ENCODE data around the gene DNAJC4.

The DNAJC4 gene

GRCh38 chr11:64192434-64192833 is 37.9 kb upstream of the DNAJC4 start:
- Histone ChIP-seq H2BK5ac (ENCODE audit: low read length) (no peak overlapping the region), H3K27ac (replicated peaks; ENCODE audit: low read length) (no peak overlapping the region), H2AK5ac (ENCODE audit: low read depth, low read length) (no peak overlapping the region), H3K4me1 (ENCODE audit: control insufficient read depth in 2 of 2, insufficient read depth in 1 of 2, low read depth in 1 of 2, low read length in 2 of 2) (no peaks in the 10 kb centered on the region), H3K4ac (ENCODE audit: low read length) (no peak overlapping the region), H3K18ac (ENCODE audit: low read length) (no peak overlapping the region), H3K9me3 (replicated peaks in 1 of 2; ENCODE audit: control insufficient read depth in 2 of 2, insufficient read depth in 1 of 2, low read depth in 1 of 2, low read length in 2 of 2) (peaks cover 0 to 2% of the 10 kb centered on the region in 2 donors), H2AFZ (ENCODE audit: low read length) (no peak overlapping the region), H3K23ac (ENCODE audit: low read depth, low read length, poor library complexity) (no peak overlapping the region), H4K91ac (ENCODE audit: low read depth, low read length, poor library complexity) (no peak overlapping the region), H3K4me3 (ENCODE audit: low read length in 2 of 2) (no peak overlapping the region), H3K27me3 (ENCODE audit: control insufficient read depth in 3 of 3, insufficient read depth in 3 of 3, low read depth in 1 of 3, low read length in 3 of 3) (no peaks in the 10 kb centered on the region), H3K36me3 (replicated peaks in 1 of 2; ENCODE audit: control insufficient read depth in 2 of 2, insufficient read depth in 2 of 2, low read length in 2 of 2) (peaks cover 46 to 82% of the 10 kb centered on the region in 2 donors), H2BK12ac (ENCODE audit: low read length) (no peak overlapping the region), H4K8ac (ENCODE audit: low read depth, low read length) (no peak overlapping the region), H3K9ac (ENCODE audit: low read depth, low read length, poor library complexity) (no peak overlapping the region), H3K14ac (ENCODE audit: low read length) (no peak overlapping the region), H3K79me1 (ENCODE audit: low read depth, low read length) (peaks cover 8% of the 10 kb centered on the region), H3K4me2 (ENCODE audit: insufficient read depth, low read length, poor library complexity, severe bottlenecking) (no peak overlapping the region), H2BK120ac (ENCODE audit: low read depth, low read length) (no peak overlapping the region), H2BK15ac (ENCODE audit: low read length) (no peak overlapping the region)
- no CpG with 5 or more reads among the region's 5 CpGs for WGBS, 2 donors (ENCODE audit: extremely low coverage in 2 of 2, insufficient read length in 2 of 2, insufficient replicate concordance in 1 of 2)
- DNase-seq (ENCODE audit: low spot score): no peak

GRCh38 chr11:64196626-64197025 is 33.7 kb upstream of the DNAJC4 start:
- Histone ChIP-seq H3K79me1 (ENCODE audit: low read depth, low read length) (peaks cover 6% of the 10 kb centered on the region), H4K91ac (ENCODE audit: low read depth, low read length, poor library complexity) (no peak overlapping the region), H3K27me3 (ENCODE audit: control insufficient read depth in 3 of 3, insufficient read depth in 3 of 3, low read depth in 1 of 3, low read length in 3 of 3) (no peaks in the 10 kb centered on the region), H2BK12ac (ENCODE audit: low read length) (no peak overlapping the region), H3K23ac (ENCODE audit: low read depth, low read length, poor library complexity) (no peak overlapping the region), H3K27ac (replicated peaks; ENCODE audit: low read length) (no peak overlapping the region), H3K4ac (ENCODE audit: low read length) (no peak overlapping the region), H3K9ac (ENCODE audit: low read depth, low read length, poor library complexity) (no peak overlapping the region), H2AK5ac (ENCODE audit: low read depth, low read length) (no peak overlapping the region), H4K8ac (ENCODE audit: low read depth, low read length) (no peak overlapping the region), H3K4me3 (ENCODE audit: low read length in 2 of 2) (no peak overlapping the region), H3K9me3 (replicated peaks in 1 of 2; ENCODE audit: control insufficient read depth in 2 of 2, insufficient read depth in 1 of 2, low read depth in 1 of 2, low read length in 2 of 2) (no peaks in the 10 kb centered on the region), H2BK15ac (ENCODE audit: low read length) (no peak overlapping the region), H2AFZ (ENCODE audit: low read length) (no peak overlapping the region), H2BK120ac (ENCODE audit: low read depth, low read length) (no peak overlapping the region), H3K4me2 (ENCODE audit: insufficient read depth, low read length, poor library complexity, severe bottlenecking) (no peak overlapping the region), H2BK5ac (ENCODE audit: low read length) (no peak overlapping the region), H3K14ac (ENCODE audit: low read length) (no peak overlapping the region), H3K4me1 (ENCODE audit: control insufficient read depth in 2 of 2, insufficient read depth in 1 of 2, low read depth in 1 of 2, low read length in 2 of 2) (no peaks in the 10 kb centered on the region), H3K36me3 (replicated peaks in 1 of 2; ENCODE audit: control insufficient read depth in 2 of 2, insufficient read depth in 2 of 2, low read length in 2 of 2) (peaks cover 67 to 100% of the 10 kb centered on the region in 2 donors), H3K18ac (ENCODE audit: low read length) (no peak overlapping the region)
- no peak for DNase-seq (ENCODE audit: low spot score)
- WGBS, 2 donors (ENCODE audit: extremely low coverage in 2 of 2, insufficient read length in 2 of 2, insufficient replicate concordance in 1 of 2): no CpG with 5 or more reads among the region's 9 CpGs

- peaks cover 0 to 6% of the 10 kb centered on the region in 2 donors for H3K4me1 ChIP-seq (ENCODE audit: control insufficient read depth in 2 of 2, insufficient read depth in 1 of 2, low read depth in 1 of 2, low read length in 2 of 2)
- H3K36me3 ChIP-seq (replicated peaks in 1 of 2; ENCODE audit: control insufficient read depth in 2 of 2, insufficient read depth in 2 of 2, low read length in 2 of 2): peaks cover 71 to 100% of the 10 kb centered on the region in 2 donors
- no peak overlapping the region for H4K8ac ChIP-seq (ENCODE audit: low read depth, low read length)
- no peak overlapping the region for H3K18ac ChIP-seq (ENCODE audit: low read length)
- no peak overlapping the region for H3K9ac ChIP-seq (ENCODE audit: low read depth, low read length, poor library complexity)
- no peak overlapping the region for H4K91ac ChIP-seq (ENCODE audit: low read depth, low read length, poor library complexity)
- no peak overlapping the region for H2BK12ac ChIP-seq (ENCODE audit: low read length)
- H2BK15ac ChIP-seq (ENCODE audit: low read length): no peak overlapping the region
- H3K23ac ChIP-seq (ENCODE audit: low read depth, low read length, poor library complexity): no peak overlapping the region
- no peak overlapping the region for H3K4me2 ChIP-seq (ENCODE audit: insufficient read depth, low read length, poor library complexity, severe bottlenecking)
- peaks cover under 1% of the 10 kb centered on the region for H3K79me1 ChIP-seq (ENCODE audit: low read depth, low read length)
- no CpG with 5 or more reads among the region's 2 CpGs for WGBS, 2 donors (ENCODE audit: extremely low coverage in 2 of 2, insufficient read length in 2 of 2, insufficient replicate concordance in 1 of 2)
- peaks cover 0 to 2% of the 10 kb centered on the region in 2 donors for H3K9me3 ChIP-seq (replicated peaks in 1 of 2; ENCODE audit: control insufficient read depth in 2 of 2, insufficient read depth in 1 of 2, low read depth in 1 of 2, low read length in 2 of 2)
- DNase-seq (ENCODE audit: low spot score): no peak
- no peak overlapping the region for H3K27ac ChIP-seq (replicated peaks; ENCODE audit: low read length)
- H3K4me3 ChIP-seq (ENCODE audit: low read length in 2 of 2): no peak overlapping the region
- H2AK5ac ChIP-seq (ENCODE audit: low read depth, low read length): no peak overlapping the region
- no peaks in the 10 kb centered on the region for H3K27me3 ChIP-seq (ENCODE audit: control insufficient read depth in 3 of 3, insufficient read depth in 3 of 3, low read depth in 1 of 3, low read length in 3 of 3)
- no peak overlapping the region for H3K4ac ChIP-seq (ENCODE audit: low read length)
- no peak overlapping the region for H2BK120ac ChIP-seq (ENCODE audit: low read depth, low read length)
- no peak overlapping the region for H2BK5ac ChIP-seq (ENCODE audit: low read length)
- no peak overlapping the region for H3K14ac ChIP-seq (ENCODE audit: low read length)
- H2AFZ ChIP-seq (ENCODE audit: low read length): no peak overlapping the region
Observed at GRCh38 chr11:64198511-64198910, 31.8 kb upstream of the DNAJC4 start.

- Histone ChIP-seq H2BK120ac (ENCODE audit: low read depth, low read length) (no peak overlapping the region), H3K36me3 (replicated peaks in 1 of 2; ENCODE audit: control insufficient read depth in 2 of 2, insufficient read depth in 2 of 2, low read length in 2 of 2) (peaks cover 66 to 98% of the 10 kb centered on the region in 2 donors), H2BK12ac (ENCODE audit: low read length) (no peak overlapping the region), H3K27ac (replicated peaks; ENCODE audit: low read length) (no peak overlapping the region), H2AFZ (ENCODE audit: low read length) (no peak overlapping the region), H3K27me3 (ENCODE audit: control insufficient read depth in 3 of 3, insufficient read depth in 3 of 3, low read depth in 1 of 3, low read length in 3 of 3) (no peaks in the 10 kb centered on the region), H3K4ac (ENCODE audit: low read length) (no peak overlapping the region), H3K9me3 (replicated peaks in 1 of 2; ENCODE audit: control insufficient read depth in 2 of 2, insufficient read depth in 1 of 2, low read depth in 1 of 2, low read length in 2 of 2) (peaks cover 0 to 2% of the 10 kb centered on the region in 2 donors), H4K91ac (ENCODE audit: low read depth, low read length, poor library complexity) (no peak overlapping the region), H3K4me3 (ENCODE audit: low read length in 2 of 2) (no peak overlapping the region), H3K79me1 (ENCODE audit: low read depth, low read length) (no peaks in the 10 kb centered on the region), H2BK15ac (ENCODE audit: low read length) (no peak overlapping the region), H3K4me1 (ENCODE audit: control insufficient read depth in 2 of 2, insufficient read depth in 1 of 2, low read depth in 1 of 2, low read length in 2 of 2) (peaks cover 0 to 6% of the 10 kb centered on the region in 2 donors), H3K4me2 (ENCODE audit: insufficient read depth, low read length, poor library complexity, severe bottlenecking) (no peak overlapping the region), H2AK5ac (ENCODE audit: low read depth, low read length) (no peak overlapping the region), H3K14ac (ENCODE audit: low read length) (no peak overlapping the region), H3K9ac (ENCODE audit: low read depth, low read length, poor library complexity) (no peak overlapping the region), H4K8ac (ENCODE audit: low read depth, low read length) (no peak overlapping the region), H2BK5ac (ENCODE audit: low read length) (no peak overlapping the region), H3K23ac (ENCODE audit: low read depth, low read length, poor library complexity) (no peak overlapping the region), H3K18ac (ENCODE audit: low read length) (no peak overlapping the region)
- DNase-seq (ENCODE audit: low spot score): no peak
- no CpG with 5 or more reads among the region's 3 CpGs for WGBS, 2 donors (ENCODE audit: extremely low coverage in 2 of 2, insufficient read length in 2 of 2, insufficient replicate concordance in 1 of 2)
Observed at GRCh38 chr11:64201543-64201942, 28.8 kb upstream of the DNAJC4 start.
